Mucosa of stomach (tissue), 1 donor: Measurements from ENCODE around the gene LEKR1.

Experiments
- H3K27me3 ChIP-seq: one replicate; pipeline ENCODE4 v1.7.0; 2013; ENCODE audit warnings: mild to moderate bottlenecking, low read length; ENCODE audit not compliant: control insufficient read depth, insufficient read depth
- H3K36me3 ChIP-seq: one replicate; pipeline ENCODE4 v1.7.0; 2013; ENCODE audit warnings: low read length; ENCODE audit not compliant: control insufficient read depth, insufficient read depth
- H3K4me1 ChIP-seq: one replicate; pipeline ENCODE4 v1.7.0; 2013; ENCODE audit warnings: mild to moderate bottlenecking, low read length; ENCODE audit not compliant: control insufficient read depth, insufficient read depth
- H3K4me3 ChIP-seq: one replicate; pipeline ENCODE4 v1.7.0; 2013; ENCODE audit warnings: low read length
- H3K9ac ChIP-seq: one replicate; pipeline ENCODE4 v1.7.0; 2013; ENCODE audit warnings: mild to moderate bottlenecking, low read length, moderate library complexity
- H3K9me3 ChIP-seq: one replicate; pipeline ENCODE4 v1.7.0; 2013; ENCODE audit warnings: mild to moderate bottlenecking, low read length, moderate library complexity; ENCODE audit not compliant: control insufficient read depth
- donor health status: Pancreatic carcinoma.

LEKR1 gene

GRCh38 chr3:157070678-157070999 lies 244.5 kb downstream of the LEKR1 start:
- Histone ChIP-seq H3K27me3 (no peaks in the 10 kb centered on the region), H3K36me3 (no peaks in the 10 kb centered on the region), H3K4me1 (no peaks in the 10 kb centered on the region), H3K4me3 (no peak overlapping the region), H3K9me3 (no peaks in the 10 kb centered on the region), H3K9ac (no peak overlapping the region)

- Histone ChIP-seq H3K4me1 (no peaks in the 10 kb centered on the region), H3K27me3 (no peaks in the 10 kb centered on the region), H3K9ac (no peak overlapping the region), H3K36me3 (no peaks in the 10 kb centered on the region), H3K9me3 (no peaks in the 10 kb centered on the region), H3K4me3 (no peak overlapping the region)
These were observed 245.8 kb downstream of the LEKR1 start for GRCh38 chr3:157071744-157072525.

GRCh38 chr3:157073810-157074209 lies 247.7 kb downstream of the LEKR1 start:
- Histone ChIP-seq H3K4me3 (no peak overlapping the region), H3K4me1 (no peaks in the 10 kb centered on the region), H3K9ac (no peak overlapping the region)

GRCh38 chr3:157074490-157074889 lies 248.3 kb downstream of the LEKR1 start:
- Histone ChIP-seq H3K9ac (no peak overlapping the region), H3K36me3 (no peaks in the 10 kb centered on the region), H3K4me1 (no peaks in the 10 kb centered on the region), H3K9me3 (no peaks in the 10 kb centered on the region), H3K4me3 (no peak overlapping the region), H3K27me3 (no peaks in the 10 kb centered on the region)

More at GRCh38 chr3:157073810-157074209, 247.7 kb downstream of the LEKR1 start:
- no peaks in the 10 kb centered on the region for H3K27me3 ChIP-seq
- no peaks in the 10 kb centered on the region for H3K9me3 ChIP-seq
- no peaks in the 10 kb centered on the region for H3K36me3 ChIP-seq

- no peak overlapping the region for H3K9ac ChIP-seq
- H3K9me3 ChIP-seq: no peaks in the 10 kb centered on the region
- no peaks in the 10 kb centered on the region for H3K4me1 ChIP-seq
- H3K4me3 ChIP-seq: no peak overlapping the region
- H3K27me3 ChIP-seq: no peaks in the 10 kb centered on the region
- H3K36me3 ChIP-seq: no peaks in the 10 kb centered on the region
These were observed 248.8 kb downstream of the LEKR1 start for GRCh38 chr3:157074981-157075380.

GRCh38 chr3:157075693-157076420 lies 249.7 kb downstream of the LEKR1 start:
- no peak overlapping the region for H3K4me3 ChIP-seq

GRCh38 chr3:157077565-157077991 lies 251.4 kb downstream of the LEKR1 start:
- Histone ChIP-seq H3K27me3 (no peaks in the 10 kb centered on the region), H3K36me3 (no peaks in the 10 kb centered on the region), H3K9me3 (no peaks in the 10 kb centered on the region), H3K9ac (no peak overlapping the region), H3K4me1 (peaks cover 9% of the 10 kb centered on the region), H3K4me3 (no peak overlapping the region)

More at GRCh38 chr3:157075693-157076420, 249.7 kb downstream of the LEKR1 start:
- no peak overlapping the region for H3K9ac ChIP-seq
- no peaks in the 10 kb centered on the region for H3K4me1 ChIP-seq
- no peaks in the 10 kb centered on the region for H3K36me3 ChIP-seq
- H3K9me3 ChIP-seq: no peaks in the 10 kb centered on the region
- no peaks in the 10 kb centered on the region for H3K27me3 ChIP-seq

GRCh38 chr3:157078131-157078810 lies 252.1 kb downstream of the LEKR1 start:
- H3K27me3 ChIP-seq: no peaks in the 10 kb centered on the region
- peaks cover 9% of the 10 kb centered on the region for H3K4me1 ChIP-seq
- no peaks in the 10 kb centered on the region for H3K9me3 ChIP-seq
- no peak overlapping the region for H3K9ac ChIP-seq
- no peaks in the 10 kb centered on the region for H3K36me3 ChIP-seq
- H3K4me3 ChIP-seq: no peak overlapping the region

GRCh38 chr3:157078811-157079185 lies 252.6 kb downstream of the LEKR1 start:
- H3K9me3 ChIP-seq: no peaks in the 10 kb centered on the region
- peaks cover 9% of the 10 kb centered on the region for H3K4me1 ChIP-seq
- H3K9ac ChIP-seq: no peak overlapping the region
- no peak overlapping the region for H3K4me3 ChIP-seq
- H3K27me3 ChIP-seq: no peaks in the 10 kb centered on the region
- no peaks in the 10 kb centered on the region for H3K36me3 ChIP-seq

- Histone ChIP-seq H3K27me3 (no peaks in the 10 kb centered on the region), H3K9me3 (no peaks in the 10 kb centered on the region), H3K4me1 (peaks cover 9% of the 10 kb centered on the region), H3K36me3 (no peaks in the 10 kb centered on the region), H3K9ac (no peak overlapping the region), H3K4me3 (no peak overlapping the region)
These were observed 253.7 kb downstream of the LEKR1 start for GRCh38 chr3:157079676-157080369.

GRCh38 chr3:157081626-157082210 lies 255.6 kb downstream of the LEKR1 start:
- no peaks in the 10 kb centered on the region for H3K36me3 ChIP-seq
- peak overlapping the region; percentile 44 for H3K9ac ChIP-seq
- no peaks in the 10 kb centered on the region for H3K27me3 ChIP-seq
- no peak overlapping the region for H3K4me3 ChIP-seq
- no peaks in the 10 kb centered on the region for H3K9me3 ChIP-seq
- H3K4me1 ChIP-seq: peaks cover 11% of the 10 kb centered on the region
